CD4-positive, alpha-beta T cell (primary cell): Measurements from ENCODE around the gene FARSA. TPM values are rescaled to one million over a fixed set of nuclear protein-coding genes. Genes with fewer than 3 reads are reported as not detected.
A peak's percentile ranks its signal among the peaks of the same experiment; 100 is the strongest.
"Not testable (repeated sequence)": the region's sequence is repeated elsewhere in the genome, so short reads cannot be mapped to it uniquely, and the experiment has no call there.

Experiments
- ATAC-seq: fragments of 200-7000 bp; cut with Tn5 transposase; one replicate; pipeline ENCODE4 v1.10.0; 2022; ENCODE audit warnings: mild to moderate bottlenecking; ENCODE audit not compliant: poor library complexity
- CTCF ChIA-PET: fragments of 350-600 bp; sonication (Branson Sonifier 250); formaldehyde crosslinking; loops from one replicate; lab custom pipeline; 2021; ENCODE audit warnings: antibody characterized with exemption, inconsistent platforms; lab: Charles Lee
- POLR2A ChIA-PET: fragments of 350-600 bp; sonication (Branson Sonifier 250); formaldehyde crosslinking; loops from one replicate; lab custom pipeline; 2021; ENCODE audit warnings: antibody characterized with exemption, inconsistent platforms; lab: Charles Lee
- DNase-seq, 14 experiments: peaks; one replicate each; pipeline ENCODE4 v3.0.0-alpha.2; 2013 to 2020; ENCODE audit warnings: mixed read lengths in 2 of 14
- H3K27ac ChIP-seq, 2 donors: one replicate each; pipeline versions ENCODE4 v1.5.1 to v1.7.0; 2013; ENCODE audit warnings: low read length in 2 of 2, low read depth in 1 of 2, mild to moderate bottlenecking in 1 of 2
- H3K27me3 ChIP-seq, 2 experiments: 1 replicate in 1 of 2; 2 replicates in 1 of 2; pipeline versions ENCODE4 v1.6.1 to v1.7.0; 2013; ENCODE audit warnings: low read length in 2 of 2, control low read depth in 1 of 2, mild to moderate bottlenecking in 1 of 2, moderate library complexity in 1 of 2; ENCODE audit not compliant: insufficient read depth in 2 of 2, control insufficient read depth in 1 of 2
- H3K36me3 ChIP-seq: one replicate; pipeline ENCODE4 v1.6.1; 2013; ENCODE audit warnings: low read length, control low read depth; ENCODE audit not compliant: insufficient read depth
- H3K4me1 ChIP-seq: one replicate; pipeline ENCODE4 v1.6.1; 2013; ENCODE audit warnings: low read length, control low read depth; ENCODE audit not compliant: insufficient read depth
- H3K4me3 ChIP-seq: one replicate; pipeline ENCODE4 v1.5.1; 2013; ENCODE audit warnings: mild to moderate bottlenecking, low read length, moderate library complexity
- H3K9me3 ChIP-seq, 2 experiments: 1 replicate in 1 of 2; 2 replicates in 1 of 2; pipeline versions ENCODE4 v1.6.1 to v1.7.0; 2013; ENCODE audit warnings: low read length in 2 of 2, mild to moderate bottlenecking in 2 of 2, control low read depth in 1 of 2, moderate library complexity in 1 of 2; ENCODE audit not compliant: control insufficient read depth in 1 of 2, insufficient read depth in 1 of 2
- H3K27ac Mint-ChIP-seq: one replicate; pipeline ENCODE4 v1.8.0; 2020; ENCODE audit warnings: mixed read lengths
- H3K27me3 Mint-ChIP-seq: one replicate; pipeline ENCODE4 v1.8.0; 2021; ENCODE audit warnings: mixed read lengths
- H3K36me3 Mint-ChIP-seq: one replicate; pipeline ENCODE4 v1.8.0; 2021; ENCODE audit warnings: low read depth, mixed read lengths
- H3K4me1 Mint-ChIP-seq: one replicate; pipeline ENCODE4 v1.8.0; 2021; ENCODE audit warnings: low read depth, mixed read lengths
- H3K4me3 Mint-ChIP-seq: one replicate; pipeline ENCODE4 v1.8.0; 2020; ENCODE audit warnings: mild to moderate bottlenecking, mixed read lengths
- H3K9me3 Mint-ChIP-seq: one replicate; pipeline ENCODE4 v1.8.0; 2020; ENCODE audit warnings: mixed read lengths
- CTCF ChIP-seq: fragments of 200-600 bp; IDR thresholded peaks from one replicate; pipeline ENCODE4 v1.8.0; 2022; ENCODE audit warnings: antibody characterized with exemption, mild to moderate bottlenecking
- intact Hi-C, 2 experiments: fragments of 100-400 bp; cut with DNase I in 1 of 2; cut with micrococcal nuclease in 1 of 2; formaldehyde crosslinking; loops; one replicate each; pipeline versions ENCODE4 v1.15.1 to v1.9.0; 2023 to 2025; cut with DNase I, micrococcal nuclease
- total RNA-seq, 174 experiments: library from RNA in 2 of 174; stranded (reverse) in 2 of 174; gene quantifications; one replicate each; pipeline ENCODE4 v1.2.3 and lab custom pipeline; 2021 to 2026

FARSA gene
- total RNA-seq, 2 experiments from 2014 or later, result 17.2 TPM

GRCh38 chr19:12921047-12921446 lies 12.5 kb downstream of the FARSA start:
- POLR2A ChIA-PET, result interaction anchor here (1.2 kb wide), 1 partner anchor 30 kb away, joined by 4 read pairs; the partner anchor contains the start of gene GCDH
- H3K36me3 Mint-ChIP-seq, result peaks cover 42% of the 10 kb centered on the region

GRCh38 chr19:12918253-12918652 lies 15.3 kb downstream of the FARSA start:
- H3K4me1 ChIP-seq, result peaks cover 35% of the 10 kb centered on the region
- Mint-ChIP-seq H3K27ac (peak overlapping the region; percentile 90), H3K4me1 (peaks cover 31% of the 10 kb centered on the region), H3K36me3 (peaks cover 18% of the 10 kb centered on the region), H3K9me3 (no peaks in the 10 kb centered on the region), H3K4me3 (peak overlapping the region; percentile 51), H3K27me3 (no peaks in the 10 kb centered on the region)
- H3K27me3 ChIP-seq, result no peaks in the 10 kb centered on the region
- H3K9me3 ChIP-seq, result no peaks in the 10 kb centered on the region
- TF ChIP-seq CTCF, result no peak
- intact Hi-C loops, result no loop called here
- H3K4me3 ChIP-seq, result no peak overlapping the region
- ATAC-seq, result no peak
- ChIA-PET CTCF (interaction anchor here (1.6 kb wide), 1 partner anchor 47 kb away, joined by 6 read pairs; no protein-coding TSS in a partner anchor), POLR2A (interaction anchor here (0.7 kb wide), 1 partner anchor 1536 kb away, joined by 3 read pairs; no protein-coding TSS in a partner anchor)
- H3K36me3 ChIP-seq, result peaks cover 11% of the 10 kb centered on the region
- peak in 1 of 14 experiments; percentile 39 for DNase-seq
- no peak overlapping the region for H3K27ac ChIP-seq

More at GRCh38 chr19:12921047-12921446, 12.5 kb downstream of the FARSA start:
- H3K4me1 Mint-ChIP-seq, result peaks cover 13% of the 10 kb centered on the region
- intact Hi-C loops, result no loop called here
- H3K4me1 ChIP-seq, result peaks cover 16% of the 10 kb centered on the region
- ATAC-seq (no peak), DNase-seq (no peak)
- H3K36me3 ChIP-seq, result peaks cover 37% of the 10 kb centered on the region
- no peaks in the 10 kb centered on the region for H3K9me3 ChIP-seq
- CTCF ChIA-PET, result interaction anchor here (1.8 kb wide), 1 partner anchor 44 kb away, joined by 11 read pairs; no protein-coding TSS in a partner anchor
- no peak overlapping the region for H3K4me3 Mint-ChIP-seq
- H3K27ac Mint-ChIP-seq, result peak overlapping the region; percentile 90
- H3K27ac ChIP-seq, result no peak overlapping the region
- H3K27me3 ChIP-seq, result no peaks in the 10 kb centered on the region
- H3K27me3 Mint-ChIP-seq, result no peaks in the 10 kb centered on the region
- TF ChIP-seq CTCF, result no peak
- no peaks in the 10 kb centered on the region for H3K9me3 Mint-ChIP-seq
- no peak overlapping the region for H3K4me3 ChIP-seq

- intact Hi-C loops, H3K9me3 ChIP-seq, H3K9me3 Mint-ChIP-seq, H3K27ac ChIP-seq, H3K4me3 ChIP-seq, DNase-seq, H3K4me3 Mint-ChIP-seq, H3K36me3 ChIP-seq, H3K36me3 Mint-ChIP-seq, ATAC-seq, H3K27me3 ChIP-seq, H3K27me3 Mint-ChIP-seq: not testable (repeated sequence)
- ChIA-PET POLR2A (interaction anchor here (4.0 to 4.8 kb wide), 2 partner anchors 23 to 25 kb away, joined by 24 to 47 read pairs; partner anchors contain the start of genes CALR and GCDH), CTCF (interaction anchor here (1.4 kb wide), 1 partner anchor 50 kb away, joined by 3 read pairs; no protein-coding TSS in a partner anchor)
- H3K27ac Mint-ChIP-seq, result peak overlapping the region; percentile 91
- peaks cover 34% of the 10 kb centered on the region for H3K4me1 Mint-ChIP-seq
- H3K4me1 ChIP-seq, result peaks cover 40% of the 10 kb centered on the region
Measured at GRCh38 chr19:12915860-12916259, 17.7 kb downstream of the FARSA start.
